ENCODE measurements around the gene KLHDC10.

GRCh38 chr7:130118801-130119200 is 48.5 kb downstream of the KLHDC10 start:
- no peak for TF ChIP-seq EZH2 (IDR thresholded peaks at IDR 0.05; ENCODE audit: low read depth)
- TF ChIP-seq CTCF (conservative IDR thresholded peaks at IDR 0.05) = no peak
